ENCODE data around the gene VCL. TPM values are rescaled to one million over a fixed set of nuclear protein-coding genes. Genes with fewer than 3 reads are reported as not detected.

VCL gene
- total RNA-seq, 2 experiments from 2014 or later = 18.5 to 19.7 TPM

DNA sequence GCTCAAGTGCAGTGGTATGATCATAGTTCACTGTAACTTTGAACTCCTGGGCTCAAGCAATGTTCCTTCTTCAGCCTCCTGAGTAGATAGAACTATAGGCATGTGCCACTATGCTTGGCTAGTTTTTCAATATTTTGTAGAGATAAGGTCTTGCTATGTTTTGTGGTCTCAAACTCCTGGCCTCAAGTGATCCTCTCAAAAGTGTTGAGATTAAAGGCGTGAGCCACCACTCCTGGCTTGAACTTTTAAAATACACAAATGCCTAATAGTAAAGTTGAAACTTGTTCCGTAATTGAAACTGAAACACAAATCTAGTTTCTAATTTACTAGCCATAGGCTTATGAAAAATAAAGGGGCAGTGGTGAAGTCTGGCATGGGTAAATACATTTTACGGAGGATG, 87.0 kb downstream of the VCL start:
- H3K4me1 ChIP-seq (ENCODE audit: insufficient read depth, low read length) = no peaks in the 10 kb centered on the region
- POLR2A ChIA-PET = no interaction called here
- no peak overlapping the region for H3K27ac ChIP-seq (ENCODE audit: low read depth in 1 of 2, low read length in 2 of 2)
- Mint-ChIP-seq H3K27ac (no peak overlapping the region), H3K4me3 (no peak overlapping the region), H3K27me3 (no peaks in the 10 kb centered on the region), H3K4me1 (ENCODE audit: low read depth) (peaks cover 5% of the 10 kb centered on the region), H3K9me3 (no peaks in the 10 kb centered on the region), H3K36me3 (ENCODE audit: low read depth) (peaks cover 70% of the 10 kb centered on the region)
- H3K36me3 ChIP-seq (ENCODE audit: insufficient read depth, low read length) = peaks cover 53% of the 10 kb centered on the region
- CTCF ChIA-PET = no interaction called here
- TF ChIP-seq CTCF (IDR thresholded peaks at IDR 0.05) = no peak
- intact Hi-C loops (cut with DNase I, micrococcal nuclease) = no loop called here
- H3K9me3 ChIP-seq (ENCODE audit: control insufficient read depth in 1 of 2, insufficient read depth in 1 of 2, low read length in 2 of 2) = no peaks in the 10 kb centered on the region
- no peak for ATAC-seq (ENCODE audit: poor library complexity)
- H3K4me3 ChIP-seq (ENCODE audit: low read length) = no peak overlapping the region
- no peak for DNase-seq
- H3K27me3 ChIP-seq (ENCODE audit: control insufficient read depth in 1 of 2, insufficient read depth in 2 of 2, low read length in 2 of 2) = no peaks in the 10 kb centered on the region

GRCh38 chr10:74086317-74086716, 88.4 kb downstream of the VCL start:
- Mint-ChIP-seq H3K27ac (no peak overlapping the region), H3K27me3 (no peaks in the 10 kb centered on the region), H3K36me3 (ENCODE audit: low read depth) (peaks cover 81% of the 10 kb centered on the region), H3K9me3 (no peaks in the 10 kb centered on the region), H3K4me1 (ENCODE audit: low read depth) (peaks cover 1% of the 10 kb centered on the region), H3K4me3 (no peak overlapping the region)
- H3K9me3 ChIP-seq (ENCODE audit: control insufficient read depth in 1 of 2, insufficient read depth in 1 of 2, low read length in 2 of 2) = no peaks in the 10 kb centered on the region
- CTCF ChIA-PET = interaction anchor here (0.6 kb wide), 1 partner anchor 52 kb away, joined by 3 read pairs; no protein-coding TSS in a partner anchor
- POLR2A ChIA-PET = no interaction called here
- no peak for TF ChIP-seq CTCF (IDR thresholded peaks at IDR 0.05)
- no peaks in the 10 kb centered on the region for H3K4me1 ChIP-seq (ENCODE audit: insufficient read depth, low read length)
- intact Hi-C loops (cut with DNase I, micrococcal nuclease) = no loop called here
- H3K36me3 ChIP-seq (ENCODE audit: insufficient read depth, low read length) = peaks cover 67% of the 10 kb centered on the region
- H3K4me3 ChIP-seq (ENCODE audit: low read length) = no peak overlapping the region
- no peaks in the 10 kb centered on the region for H3K27me3 ChIP-seq (ENCODE audit: control insufficient read depth in 1 of 2, insufficient read depth in 2 of 2, low read length in 2 of 2)
- DNase-seq (no peak), ATAC-seq (ENCODE audit: poor library complexity) (no peak)
- H3K27ac ChIP-seq (ENCODE audit: low read depth in 1 of 2, low read length in 2 of 2) = no peak overlapping the region

GRCh38 chr10:74088722-74089121, 90.8 kb downstream of the VCL start:
- Mint-ChIP-seq H3K4me3 (no peak overlapping the region), H3K9me3 (no peaks in the 10 kb centered on the region), H3K36me3 (ENCODE audit: low read depth) (peaks cover 79% of the 10 kb centered on the region), H3K27ac (no peak overlapping the region), H3K27me3 (no peaks in the 10 kb centered on the region), H3K4me1 (ENCODE audit: low read depth) (no peaks in the 10 kb centered on the region)
- DNase-seq (no peak), ATAC-seq (ENCODE audit: poor library complexity) (no peak)
- Histone ChIP-seq H3K4me1 (ENCODE audit: insufficient read depth, low read length) (no peaks in the 10 kb centered on the region), H3K4me3 (ENCODE audit: low read length) (no peak overlapping the region), H3K9me3 (ENCODE audit: control insufficient read depth in 1 of 2, insufficient read depth in 1 of 2, low read length in 2 of 2) (no peaks in the 10 kb centered on the region), H3K27me3 (ENCODE audit: control insufficient read depth in 1 of 2, insufficient read depth in 2 of 2, low read length in 2 of 2) (no peaks in the 10 kb centered on the region), H3K27ac (ENCODE audit: low read depth in 1 of 2, low read length in 2 of 2) (no peak overlapping the region), H3K36me3 (ENCODE audit: insufficient read depth, low read length) (peaks cover 73% of the 10 kb centered on the region)
- ChIA-PET POLR2A (no interaction called here), CTCF (no interaction called here)
- intact Hi-C loops (cut with DNase I, micrococcal nuclease) = no loop called here
- no peak for TF ChIP-seq CTCF (IDR thresholded peaks at IDR 0.05)

All from CD4-positive, alpha-beta T cell (primary cell).